HG03175 (cell line): ENCODE measurements around the gene FNBP1.
"Not testable (repeated sequence)": the region's sequence is repeated elsewhere in the genome, so short reads cannot be mapped to it uniquely, and the experiment has no call there.

Source experiments
- ATAC-seq: cut with Tn5 transposase; IDR thresholded peaks from one replicate; pipeline ENCODE4 v1.9.1; 2021; ENCODE audit warnings: mild to moderate bottlenecking, moderate library complexity; ENCODE audit not compliant: unreplicated experiment

FNBP1 gene

GRCh38 chr9:130023144-130023787 lies 19.7 kb downstream of the FNBP1 start:
- ATAC-seq = peak; percentile 49

- no peak for ATAC-seq
Observed at GRCh38 chr9:130022566-130023143, 20.3 kb downstream of the FNBP1 start.

- ATAC-seq = not testable (repeated sequence)
Observed at GRCh38 chr9:130021842-130022241, 21.1 kb downstream of the FNBP1 start.

- no peak for ATAC-seq
Observed at GRCh38 chr9:130021123-130021522, 21.9 kb downstream of the FNBP1 start.

- no peak for ATAC-seq
Observed at GRCh38 chr9:130020618-130021017, 22.4 kb downstream of the FNBP1 start.

- no peak for ATAC-seq
Observed at GRCh38 chr9:130018265-130018664, 24.7 kb downstream of the FNBP1 start.

- ATAC-seq = not testable (repeated sequence)
Observed at GRCh38 chr9:130017510-130017909, 25.5 kb downstream of the FNBP1 start.

GRCh38 chr9:130017076-130017475 lies 25.9 kb downstream of the FNBP1 start:
- no peak for ATAC-seq

- ATAC-seq = no peak
Observed at GRCh38 chr9:130015353-130016019, 27.5 kb downstream of the FNBP1 start.

GRCh38 chr9:130013326-130013725 lies 29.7 kb downstream of the FNBP1 start:
- ATAC-seq = no peak

GRCh38 chr9:130010151-130010988 lies 32.6 kb downstream of the FNBP1 start:
- no peak for ATAC-seq

- ATAC-seq = not testable (repeated sequence)
Observed at GRCh38 chr9:130009546-130009945, 33.4 kb downstream of the FNBP1 start.

GRCh38 chr9:130008538-130008937 lies 34.5 kb downstream of the FNBP1 start:
- no peak for ATAC-seq

GRCh38 chr9:130006952-130007351 lies 36.0 kb downstream of the FNBP1 start:
- not testable (repeated sequence) for ATAC-seq

- ATAC-seq = no peak
Observed at GRCh38 chr9:130003943-130004552, 38.9 kb downstream of the FNBP1 start.

GRCh38 chr9:130002320-130002719 lies 40.7 kb downstream of the FNBP1 start:
- no peak for ATAC-seq

GRCh38 chr9:130001190-130001589 lies 41.8 kb downstream of the FNBP1 start:
- ATAC-seq = no peak

- no peak for ATAC-seq
Observed at GRCh38 chr9:129999141-129999510, 43.9 kb downstream of the FNBP1 start.

GRCh38 chr9:129998491-129999140 lies 44.4 kb downstream of the FNBP1 start:
- ATAC-seq = no peak

GRCh38 chr9:129997706-129998105 lies 45.3 kb downstream of the FNBP1 start:
- ATAC-seq = not testable (repeated sequence)
